Measurements from ENCODE around the gene RALGAPA2. TPM values are rescaled to one million over a fixed set of nuclear protein-coding genes. Genes with fewer than 3 reads are reported as not detected.
"Not testable (repeated sequence)": the region's sequence is repeated elsewhere in the genome, so short reads cannot be mapped to it uniquely, and the experiment has no call there.

The RALGAPA2 gene
- total RNA-seq, 1 experiment from 2014 or later = 3.7 TPM

GRCh38 chr20:20546402-20546801, 166.0 kb downstream of the RALGAPA2 start:
- DNase-seq (ENCODE audit: low read depth) = no peak

GRCh38 chr20:20543348-20543747, 169.1 kb downstream of the RALGAPA2 start:
- not testable (repeated sequence) for DNase-seq (ENCODE audit: low read depth)

- DNase-seq (ENCODE audit: low read depth) = no peak
These were observed 176.1 kb downstream of the RALGAPA2 start for GRCh38 chr20:20536240-20536933.

GRCh38 chr20:20535051-20535450, 177.4 kb downstream of the RALGAPA2 start:
- no peak for DNase-seq (ENCODE audit: low read depth)

GRCh38 chr20:20531283-20531682, 181.2 kb downstream of the RALGAPA2 start:
- DNase-seq (ENCODE audit: low read depth) = no peak

GRCh38 chr20:20530428-20531151, 181.9 kb downstream of the RALGAPA2 start:
- DNase-seq (ENCODE audit: low read depth) = no peak

GRCh38 chr20:20529597-20529996, 182.8 kb downstream of the RALGAPA2 start:
- no peak for DNase-seq (ENCODE audit: low read depth)

GRCh38 chr20:20528861-20529260, 183.6 kb downstream of the RALGAPA2 start:
- DNase-seq (ENCODE audit: low read depth) = no peak

- no peak for DNase-seq (ENCODE audit: low read depth)
These were observed 184.8 kb downstream of the RALGAPA2 start for GRCh38 chr20:20527661-20528060.

- DNase-seq (ENCODE audit: low read depth) = no peak
These were observed 186.7 kb downstream of the RALGAPA2 start for GRCh38 chr20:20525756-20526155.

- no peak for DNase-seq (ENCODE audit: low read depth)
These were observed 187.2 kb downstream of the RALGAPA2 start for GRCh38 chr20:20525214-20525613.

GRCh38 chr20:20524756-20525155, 187.7 kb downstream of the RALGAPA2 start:
- no peak for DNase-seq (ENCODE audit: low read depth)

- no peak for DNase-seq (ENCODE audit: low read depth)
These were observed 190.7 kb downstream of the RALGAPA2 start for GRCh38 chr20:20521736-20522135.

GRCh38 chr20:20520776-20521175, 191.7 kb downstream of the RALGAPA2 start:
- peak; percentile 48 for DNase-seq (ENCODE audit: low read depth)

GRCh38 chr20:20519269-20519668, 193.2 kb downstream of the RALGAPA2 start:
- DNase-seq (ENCODE audit: low read depth) = no peak

- no peak for DNase-seq (ENCODE audit: low read depth)
These were observed 194.2 kb downstream of the RALGAPA2 start for GRCh38 chr20:20518263-20518662.

GRCh38 chr20:20517296-20517695, 195.1 kb downstream of the RALGAPA2 start:
- DNase-seq (ENCODE audit: low read depth) = no peak

GRCh38 chr20:20513720-20514119, 198.7 kb downstream of the RALGAPA2 start:
- no peak for DNase-seq (ENCODE audit: low read depth)

- DNase-seq (ENCODE audit: low read depth) = no peak
These were observed 206.9 kb downstream of the RALGAPA2 start for GRCh38 chr20:20505554-20505953.

GRCh38 chr20:20503777-20504530, 208.5 kb downstream of the RALGAPA2 start:
- no peak for DNase-seq (ENCODE audit: low read depth)

GRCh38 chr20:20501128-20501527, 211.3 kb downstream of the RALGAPA2 start:
- no peak for DNase-seq (ENCODE audit: low read depth)

- no peak for DNase-seq (ENCODE audit: low read depth)
These were observed 212.1 kb downstream of the RALGAPA2 start for GRCh38 chr20:20500312-20500711.
